ENCODE measurements around the gene ARL6IP4. TPM values are rescaled to one million over a fixed set of nuclear protein-coding genes. Genes with fewer than 3 reads are reported as not detected.

The ARL6IP4 gene
- total RNA-seq, 1 experiment from 2014 or later: 133 TPM

GRCh38 chr12:122982477-122982815, 2.0 kb downstream of the ARL6IP4 start:
- ATAC-seq (no peak), DNase-seq (ENCODE audit: low spot score) (no peak)
- peaks cover 4% of the 10 kb centered on the region; the same call in 1 of the 2 replicates for H3K36me3 Mint-ChIP-seq
- ChIA-PET POLR2A (no interaction called here), CTCF (interaction anchor here (1.4 to 2.1 kb wide), 2 partner anchors 122 to 256 kb away, joined by 4 to 5 read pairs; no protein-coding TSS in a partner anchor)
- peaks cover 21% of the 10 kb centered on the region for H3K4me1 Mint-ChIP-seq
- H3K27ac Mint-ChIP-seq: no peak overlapping the region
- no peaks in the 10 kb centered on the region for H3K9me3 Mint-ChIP-seq
- H3K27me3 Mint-ChIP-seq (ENCODE audit: low read depth): no peaks in the 10 kb centered on the region
- TF ChIP-seq E2F5 (CRISPR knock-in tag; IDR thresholded peaks at IDR 0.05): no peak
- peak overlapping the region; percentile 85 for H3K4me3 Mint-ChIP-seq

DNA sequence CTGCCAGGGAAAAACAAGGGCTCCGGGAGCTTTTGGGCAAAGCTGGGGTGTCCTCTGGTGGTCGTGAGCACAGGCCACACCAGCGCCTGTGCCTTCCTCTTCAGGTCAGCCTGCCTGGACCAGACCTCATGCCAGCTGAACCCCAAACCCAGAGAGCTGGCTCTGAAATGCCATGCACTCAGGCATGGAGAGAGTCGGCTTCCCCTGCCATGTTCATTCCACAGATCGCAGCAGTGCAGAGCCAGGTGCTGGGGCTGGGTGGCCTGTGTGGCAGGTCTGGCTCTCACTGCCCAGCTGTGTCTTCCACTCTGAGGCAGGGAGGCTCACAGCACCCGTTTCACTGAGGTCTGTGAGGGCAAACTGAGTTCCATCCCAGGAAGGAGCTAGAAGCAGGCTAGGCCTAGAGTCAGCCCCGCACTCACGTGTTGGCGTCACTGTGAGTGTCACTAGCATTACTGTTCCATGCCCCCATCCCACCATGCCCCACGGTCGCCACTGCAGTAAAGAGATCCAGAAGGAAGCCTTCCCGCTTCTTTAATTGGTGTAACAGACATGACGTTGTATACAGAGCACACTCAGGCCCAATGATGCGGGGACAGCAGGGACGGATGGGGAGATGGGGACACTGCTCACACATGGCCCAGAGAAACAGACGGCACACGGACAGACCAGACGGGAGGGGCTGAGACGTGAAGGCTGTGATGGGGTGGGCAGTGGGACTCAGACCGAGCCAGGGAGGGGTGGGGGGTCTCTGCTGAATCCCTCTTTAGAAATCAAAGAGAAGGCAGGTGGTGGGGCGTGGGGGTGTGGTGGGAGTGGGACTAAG, 2.7 kb downstream of the ARL6IP4 start:
- Mint-ChIP-seq H3K4me3 (peak overlapping the region; percentile 25), H3K9me3 (no peaks in the 10 kb centered on the region), H3K4me1 (peaks cover 21% of the 10 kb centered on the region), H3K36me3 (peaks cover 4% of the 10 kb centered on the region; the same call in 1 of the 2 replicates), H3K27ac (peak overlapping the region; percentile 74; the same call in 1 of the 2 replicates), H3K27me3 (ENCODE audit: low read depth) (no peaks in the 10 kb centered on the region)
- POLR2A ChIA-PET: no interaction called here
- TF ChIP-seq ZNF219 (CRISPR knock-in tag; IDR thresholded peaks at IDR 0.05; ENCODE audit: borderline replicate concordance) (no peak), SMAD3 (CRISPR knock-in tag; IDR thresholded peaks at IDR 0.05; ENCODE audit: borderline replicate concordance) (no peak), NR1H2 (CRISPR knock-in tag; IDR thresholded peaks at IDR 0.05) (no peak), HMGXB4 (CRISPR knock-in tag; IDR thresholded peaks at IDR 0.05) (no peak), ZNF232 (CRISPR knock-in tag; IDR thresholded peaks at IDR 0.05) (no peak), NR3C1 (CRISPR knock-in tag; conservative IDR thresholded peaks at IDR 0.05; ENCODE audit: low read depth) (no peak), MAX (CRISPR knock-in tag; IDR thresholded peaks at IDR 0.05) (no peak), GTF2I (CRISPR knock-in tag; conservative IDR thresholded peaks at IDR 0.05) (no peak), ZNF671 (CRISPR knock-in tag; IDR thresholded peaks at IDR 0.05) (no peak), ESRRA (CRISPR knock-in tag; IDR thresholded peaks at IDR 0.05; ENCODE audit: borderline replicate concordance) (no peak)
- ATAC-seq: no peak
- DNase-seq (ENCODE audit: low spot score): no peak
- CTCF ChIA-PET: interaction anchor here (1.4 to 2.1 kb wide), 2 partner anchors 123 to 255 kb away, joined by 4 to 5 read pairs; no protein-coding TSS in a partner anchor

GRCh38 chr12:122983789-122984515, 3.5 kb downstream of the ARL6IP4 start:
- peaks cover 21% of the 10 kb centered on the region for H3K4me1 Mint-ChIP-seq

More at GRCh38 chr12:122983789-122984515, 3.5 kb downstream of the ARL6IP4 start:
- POLR2A ChIA-PET: no interaction called here
- Mint-ChIP-seq H3K9me3 (no peaks in the 10 kb centered on the region), H3K36me3 (peaks cover 4% of the 10 kb centered on the region; the same call in 1 of the 2 replicates), H3K27ac (no peak overlapping the region), H3K4me3 (no peak overlapping the region), H3K27me3 (ENCODE audit: low read depth) (no peaks in the 10 kb centered on the region)
- no peak for ATAC-seq
- no peak for DNase-seq (ENCODE audit: low spot score)
- TF ChIP-seq ZNF423 (CRISPR knock-in tag; IDR thresholded peaks at IDR 0.05) (peak; percentile 46; the same call in 1 of the 2 replicates), SOX15 (CRISPR knock-in tag; IDR thresholded peaks at IDR 0.05) (no peak)
- TF ChIP-seq, protein P1, sequence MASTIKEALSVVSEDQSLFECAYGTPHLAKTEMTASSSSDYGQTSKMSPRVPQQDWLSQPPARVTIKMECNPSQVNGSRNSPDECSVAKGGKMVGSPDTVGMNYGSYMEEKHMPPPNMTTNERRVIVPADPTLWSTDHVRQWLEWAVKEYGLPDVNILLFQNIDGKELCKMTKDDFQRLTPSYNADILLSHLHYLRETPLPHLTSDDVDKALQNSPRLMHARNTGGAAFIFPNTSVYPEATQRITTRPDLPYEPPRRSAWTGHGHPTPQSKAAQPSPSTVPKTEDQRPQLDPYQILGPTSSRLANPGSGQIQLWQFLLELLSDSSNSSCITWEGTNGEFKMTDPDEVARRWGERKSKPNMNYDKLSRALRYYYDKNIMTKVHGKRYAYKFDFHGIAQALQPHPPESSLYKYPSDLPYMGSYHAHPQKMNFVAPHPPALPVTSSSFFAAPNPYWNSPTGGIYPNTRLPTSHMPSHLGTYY (CRISPR knock-in tag; IDR thresholded peaks at IDR 0.05): no peak
- CTCF ChIA-PET: interaction anchor here (0.8 kb wide), 1 partner anchor 10 kb away, joined by 3 read pairs; no protein-coding TSS in a partner anchor

Data from WTC11 (cell line).